Measurements from ENCODE around the gene GSS.
A peak's percentile ranks its signal among the peaks of the same experiment; 100 is the strongest.

Gene GSS

DNA sequence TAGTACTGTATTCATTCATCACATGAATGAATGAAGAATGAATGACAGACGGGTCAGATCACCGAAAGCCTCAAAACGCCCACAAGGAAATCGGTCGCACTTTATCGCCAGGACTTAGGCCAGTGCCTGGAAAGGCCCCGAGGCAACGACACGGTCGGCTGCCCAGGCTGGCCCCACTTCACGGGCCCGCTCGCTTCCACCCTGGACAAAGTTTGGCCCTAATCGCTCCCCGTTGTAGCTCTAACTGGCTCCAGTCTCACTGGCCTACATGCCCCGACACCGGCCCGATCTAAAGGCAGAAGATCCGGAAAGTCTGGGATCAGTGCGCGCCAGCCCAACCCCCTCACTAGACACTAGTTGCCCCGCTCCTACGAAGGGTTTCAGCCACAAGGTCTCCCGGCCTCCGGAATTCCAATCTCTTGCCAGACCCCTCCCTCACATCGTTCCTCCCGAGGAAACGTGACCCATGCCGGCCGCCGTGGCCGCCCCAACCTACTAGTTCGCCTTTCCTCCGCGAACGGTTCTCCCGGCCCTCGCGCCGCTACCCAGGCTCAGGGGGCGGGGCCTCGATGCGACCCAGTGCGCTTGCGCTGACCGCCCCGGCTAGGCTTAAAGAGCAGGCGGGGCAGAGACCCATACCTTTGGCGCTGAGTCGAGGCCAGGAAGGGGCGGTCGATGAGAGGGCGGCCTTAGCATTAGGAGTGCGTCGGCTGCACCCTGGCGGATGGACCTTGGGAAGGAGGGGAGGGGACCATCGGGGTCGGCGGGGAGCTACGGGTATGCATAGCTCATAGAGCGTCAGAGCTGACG, at the start of gene GSS, which contains the start of gene MYH7B:
GSS (minus strand) TSS at position 576 of the 810 bp plus-strand sequence. CDS start 3,954 bp downstream, outside the sequence.
MYH7B (plus strand) TSS at position 638 of the 810 bp plus-strand sequence. CDS start 22,138 bp downstream, outside the sequence.
- peak; percentile 90 for DNase-seq

DNA sequence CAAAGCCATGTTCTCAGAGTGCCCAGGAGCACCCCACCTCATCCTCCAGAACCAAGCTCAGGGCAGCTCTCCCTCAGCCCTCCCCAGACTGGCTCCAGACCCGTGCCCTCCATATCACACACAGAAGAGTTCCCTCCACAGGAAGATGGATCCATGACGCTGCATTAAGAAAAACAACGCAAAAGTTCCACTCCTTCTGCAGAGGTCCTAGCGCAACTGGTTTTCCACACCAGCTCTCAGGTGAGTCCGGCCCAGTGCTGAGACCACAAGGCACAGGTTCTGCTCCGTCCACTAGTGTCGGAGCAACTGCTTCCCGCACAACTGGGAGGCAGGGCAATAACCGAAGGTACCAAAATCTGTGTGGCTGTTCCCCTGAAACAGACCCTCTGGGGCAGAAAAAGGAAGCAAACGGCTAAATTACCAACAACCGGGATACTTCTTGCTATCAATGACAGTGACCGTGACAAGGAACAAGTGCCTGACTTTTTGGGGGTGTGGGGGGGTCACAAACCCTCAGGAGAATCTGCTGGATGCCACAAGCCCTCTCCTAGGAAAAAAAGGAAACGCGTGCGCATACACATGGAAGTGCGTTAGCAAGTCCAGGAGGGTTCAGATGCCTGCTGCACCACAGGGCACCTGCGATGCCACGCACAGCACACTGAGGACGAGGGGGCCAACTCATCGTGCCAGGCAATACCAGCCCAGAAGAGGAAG, 49.3 kb upstream of the GSS start:
- DNase-seq, result no peak

- no peak for DNase-seq
Observed at GRCh38 chr20:35004051-35004725, 48.6 kb upstream of the GSS start.

- DNase-seq, result no peak
Observed at GRCh38 chr20:35003211-35004031, 47.8 kb upstream of the GSS start.

- DNase-seq, result no peak
Observed at GRCh38 chr20:35002426-35003210, 47.0 kb upstream of the GSS start.

DNA sequence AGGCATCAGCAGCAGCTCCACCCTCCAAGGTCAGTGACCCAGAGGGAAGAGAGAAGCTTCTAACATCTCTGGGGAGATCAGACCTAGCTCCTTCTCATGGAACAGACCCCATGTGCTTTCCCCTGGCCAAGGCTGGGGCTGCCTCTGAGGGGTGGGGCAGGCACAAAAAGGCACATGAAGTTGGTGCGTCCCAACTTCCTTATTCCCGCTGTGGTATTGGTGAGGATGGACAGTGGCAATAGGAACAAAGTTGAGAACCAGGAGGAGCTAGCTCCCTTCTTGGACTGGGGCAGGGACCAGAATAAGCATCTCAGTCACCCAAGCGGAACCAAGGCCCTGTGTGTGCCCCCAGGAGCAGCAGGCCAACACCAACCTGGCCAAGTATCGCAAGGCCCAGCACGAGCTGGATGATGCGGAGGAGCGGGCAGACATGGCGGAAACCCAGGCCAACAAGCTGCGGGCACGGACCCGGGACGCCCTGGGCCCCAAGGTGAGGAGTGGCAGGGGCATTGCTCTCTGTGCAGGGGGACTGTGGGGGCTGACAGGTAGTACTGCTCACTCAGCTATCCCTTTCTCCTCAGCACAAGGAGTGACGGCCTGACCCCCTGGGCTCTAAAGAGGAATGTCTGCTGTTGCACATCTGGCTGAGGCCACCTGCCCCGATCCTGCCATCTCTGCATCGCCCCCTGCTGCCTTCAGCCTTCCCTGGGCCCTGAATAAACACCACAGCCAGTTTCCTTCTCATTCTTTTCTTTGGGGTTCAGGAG, 46.2 kb upstream of the GSS start:
- no peak for DNase-seq

DNA sequence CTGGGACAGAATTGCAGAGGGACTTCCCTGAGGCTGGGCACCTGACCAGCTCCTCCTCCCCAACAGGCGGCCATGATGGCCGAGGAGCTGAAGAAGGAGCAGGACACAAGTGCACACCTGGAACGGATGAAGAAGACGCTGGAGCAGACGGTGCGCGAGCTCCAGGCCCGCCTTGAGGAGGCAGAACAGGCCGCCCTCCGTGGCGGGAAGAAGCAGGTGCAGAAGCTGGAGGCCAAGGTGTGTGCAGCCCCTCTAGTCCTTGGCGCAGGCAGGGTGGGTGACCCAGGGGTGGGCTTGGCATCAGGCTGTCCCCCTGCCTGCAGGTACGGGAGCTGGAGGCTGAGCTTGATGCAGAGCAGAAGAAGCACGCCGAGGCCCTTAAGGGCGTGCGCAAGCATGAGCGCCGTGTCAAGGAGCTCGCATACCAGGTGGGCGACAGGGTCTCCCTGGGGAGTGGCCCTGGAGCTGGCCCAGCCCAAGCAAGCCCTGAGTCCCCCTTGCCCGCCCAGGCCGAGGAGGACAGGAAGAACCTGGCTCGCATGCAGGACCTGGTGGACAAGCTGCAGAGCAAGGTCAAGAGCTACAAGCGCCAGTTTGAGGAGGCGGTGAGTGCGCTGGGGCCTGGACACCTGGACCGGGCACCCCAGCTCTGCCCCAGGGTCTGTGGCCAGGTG, 45.5 kb upstream of the GSS start:
- no peak for DNase-seq

- no peak for DNase-seq
Observed at GRCh38 chr20:35000311-35000921, 44.8 kb upstream of the GSS start.

- DNase-seq, result no peak
Observed at GRCh38 chr20:34999782-35000181, 44.2 kb upstream of the GSS start.

DNA sequence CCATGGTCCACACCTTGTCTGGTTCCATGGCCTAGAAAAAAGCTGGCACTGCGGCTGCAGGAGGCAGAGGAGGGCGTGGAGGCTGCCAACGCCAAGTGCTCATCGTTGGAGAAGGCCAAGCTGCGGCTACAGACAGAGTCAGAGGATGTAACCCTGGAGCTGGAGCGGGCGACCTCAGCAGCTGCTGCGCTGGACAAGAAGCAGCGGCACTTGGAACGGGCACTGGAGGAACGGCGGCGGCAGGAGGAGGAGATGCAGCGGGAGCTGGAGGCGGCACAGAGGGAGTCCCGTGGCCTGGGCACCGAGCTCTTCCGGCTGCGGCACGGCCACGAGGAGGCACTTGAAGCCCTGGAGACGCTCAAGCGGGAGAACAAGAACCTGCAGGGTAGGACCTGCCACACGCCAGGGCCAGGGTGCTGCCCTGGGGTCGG, 43.4 kb upstream of the GSS start:
- DNase-seq, result no peak

DNA sequence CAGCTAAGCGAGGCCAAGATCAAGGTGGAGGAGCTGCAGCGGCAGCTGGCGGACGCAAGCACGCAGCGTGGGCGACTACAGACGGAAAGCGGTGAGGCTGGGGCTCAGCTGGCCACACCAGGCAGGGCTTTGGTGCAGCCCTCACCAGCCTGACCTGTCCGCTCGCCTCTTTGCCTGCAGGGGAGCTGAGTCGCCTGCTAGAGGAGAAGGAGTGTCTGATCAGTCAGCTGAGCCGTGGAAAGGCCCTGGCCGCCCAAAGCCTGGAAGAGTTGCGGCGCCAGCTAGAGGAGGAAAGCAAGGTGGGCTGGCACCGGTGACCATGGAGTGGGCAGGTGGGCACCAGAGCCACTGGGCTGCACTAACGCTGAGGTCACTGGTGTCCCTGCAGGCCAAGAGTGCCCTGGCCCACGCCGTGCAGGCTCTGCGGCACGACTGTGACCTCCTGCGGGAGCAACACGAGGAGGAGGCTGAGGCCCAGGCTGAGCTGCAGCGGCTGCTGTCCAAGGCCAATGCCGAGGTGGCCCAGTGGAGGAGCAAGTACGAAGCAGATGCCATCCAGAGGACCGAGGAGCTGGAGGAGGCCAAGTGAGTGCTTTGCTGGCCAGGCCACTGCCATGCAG, 42.8 kb upstream of the GSS start:
- DNase-seq, result no peak

DNA sequence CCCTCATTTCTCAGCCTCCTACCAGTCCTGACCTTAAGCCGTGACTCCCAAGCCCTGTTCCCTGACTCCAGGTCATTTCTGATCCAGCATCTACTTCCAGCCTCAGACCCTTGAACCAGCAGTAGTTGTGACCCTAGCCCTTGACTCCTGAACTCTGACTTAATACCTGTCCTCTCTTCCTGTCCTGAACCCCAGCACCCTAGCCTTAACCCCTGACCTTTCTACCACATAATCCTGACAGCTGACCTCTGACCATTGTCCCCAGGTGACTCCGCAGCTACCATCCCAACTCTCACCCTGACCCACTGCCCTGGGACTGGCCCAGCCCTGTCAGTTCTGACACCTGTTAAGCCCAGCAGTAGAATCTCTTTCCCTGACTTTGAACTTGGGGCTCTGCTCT, 42.2 kb upstream of the GSS start:
- no peak for DNase-seq

GRCh38 chr20:34997131-34997561, 41.5 kb upstream of the GSS start:
- no peak for DNase-seq

DNA sequence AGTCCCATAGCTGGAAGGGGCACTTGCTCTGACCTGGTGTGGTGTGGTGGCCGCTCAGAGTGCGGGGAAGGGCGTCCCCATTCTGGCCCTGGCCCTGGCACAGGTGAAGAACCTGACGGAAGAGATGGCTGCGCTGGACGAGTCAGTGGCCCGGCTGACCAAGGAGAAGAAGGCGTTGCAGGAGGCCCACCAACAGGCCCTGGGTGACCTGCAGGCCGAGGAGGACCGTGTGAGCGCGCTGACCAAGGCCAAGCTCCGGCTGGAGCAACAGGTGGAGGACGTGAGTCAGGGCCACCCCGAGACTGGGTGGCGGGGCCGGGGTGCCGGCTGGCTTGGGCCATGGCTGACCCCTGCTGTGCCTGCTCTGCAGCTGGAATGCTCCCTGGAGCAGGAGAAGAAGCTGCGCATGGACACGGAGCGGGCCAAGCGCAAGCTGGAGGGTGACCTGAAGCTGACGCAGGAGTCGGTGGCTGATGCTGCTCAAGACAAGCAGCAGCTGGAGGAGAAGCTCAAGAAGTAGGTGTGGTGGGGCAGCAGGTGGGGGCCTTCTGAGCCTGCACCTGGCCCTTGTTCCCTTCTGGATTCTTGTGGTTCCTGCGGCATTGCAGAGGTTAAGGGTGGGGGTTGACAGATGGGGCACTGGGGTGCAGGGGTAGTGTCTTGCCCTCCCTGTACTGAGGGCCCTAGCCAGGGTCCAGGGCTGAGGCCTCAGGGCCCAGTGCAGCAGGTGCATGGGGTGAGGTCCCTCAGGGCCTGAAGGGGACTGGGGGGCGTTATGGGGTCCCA, 40.8 kb upstream of the GSS start:
- DNase-seq, result no peak

DNA sequence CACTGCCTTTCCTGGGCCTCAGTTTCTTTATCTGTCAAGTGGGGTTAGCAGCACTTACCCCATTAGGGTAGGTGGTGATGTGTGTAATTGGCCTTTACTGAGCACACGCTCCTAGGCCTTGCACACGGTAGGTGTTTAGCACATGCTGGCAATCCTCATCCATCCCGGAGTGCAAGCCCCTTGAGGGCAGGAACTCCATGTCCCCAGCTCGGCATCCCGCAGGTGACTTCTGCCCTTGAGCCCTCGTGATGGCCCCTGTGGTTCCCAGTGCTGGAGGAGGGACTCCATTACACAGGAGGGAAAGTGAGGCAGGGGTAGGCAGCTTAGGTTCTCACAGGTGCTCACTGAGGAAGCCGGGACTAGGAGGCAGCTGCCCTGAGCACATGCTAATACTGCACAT, 40.1 kb upstream of the GSS start:
- no peak for DNase-seq

- no peak for DNase-seq
Observed at GRCh38 chr20:34995192-34995591, 39.6 kb upstream of the GSS start.

DNA sequence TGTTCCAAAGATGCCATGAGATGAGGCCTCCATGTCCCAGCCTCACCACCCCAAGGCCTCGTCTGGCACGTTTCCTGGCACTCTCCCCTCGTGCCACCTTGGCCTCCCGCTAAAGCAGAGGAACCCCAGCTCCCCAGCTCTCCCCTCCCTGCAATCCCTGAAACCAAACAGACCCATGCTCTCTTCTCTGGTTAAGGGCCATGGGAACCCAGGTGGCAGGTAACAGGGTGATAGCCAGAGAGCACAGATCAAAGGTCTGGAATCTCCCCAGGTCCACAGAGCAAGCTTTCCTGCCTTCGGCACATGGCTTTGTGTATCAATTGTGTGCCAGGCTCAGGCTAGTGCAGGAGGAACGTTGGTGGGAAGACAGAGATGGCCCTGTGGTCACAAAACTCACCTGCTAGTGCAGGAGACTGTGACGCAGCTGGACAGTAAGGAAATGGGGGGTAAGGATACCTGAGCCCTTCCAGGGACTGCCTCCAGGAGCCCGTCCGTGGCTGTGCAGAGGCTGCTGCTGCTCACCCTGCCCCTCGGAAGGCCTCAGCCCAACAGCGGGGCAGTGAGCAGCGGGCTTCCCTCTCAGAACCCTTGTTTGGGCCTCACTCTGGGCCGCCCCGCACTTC, 39.0 kb upstream of the GSS start:
- no peak for DNase-seq

- no peak for DNase-seq
Observed at GRCh38 chr20:34993941-34994508, 38.4 kb upstream of the GSS start.

Measured in HCEC 1CT (cell line).